ENCODE results near the gene AGL. TPM values are rescaled to one million over a fixed set of nuclear protein-coding genes. Genes with fewer than 3 reads are reported as not detected.
A peak's percentile ranks its signal among the peaks of the same experiment; 100 is the strongest.
"Not testable (repeated sequence)": the region's sequence is repeated elsewhere in the genome, so short reads cannot be mapped to it uniquely, and the experiment has no call there.

AGL gene
- polyA plus RNA-seq, 2 of the 4 experiments (the other 2 are of a cell fraction): 5.5 to 7.4 TPM

DNA sequence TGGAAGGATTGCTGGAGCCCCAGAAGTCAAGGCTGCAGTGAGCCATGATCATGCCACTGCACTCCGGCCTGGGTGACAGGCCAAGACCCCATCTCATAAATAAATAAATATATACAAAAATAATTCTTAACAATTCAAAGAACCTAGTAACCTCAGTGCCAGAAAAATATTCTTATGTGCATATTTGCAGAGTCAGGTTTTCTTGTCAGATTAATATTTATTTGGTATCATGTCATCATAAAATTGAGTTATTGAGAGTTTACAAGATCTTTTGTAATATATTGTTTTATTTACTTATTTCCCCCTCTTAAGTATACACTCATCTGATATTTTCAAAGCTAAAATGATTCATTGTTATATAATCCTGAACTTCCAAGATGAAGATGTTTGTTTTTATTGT lies 24.5 kb upstream of the AGL start:
- Histone ChIP-seq H3K9me3 (no peaks in the 10 kb centered on the region), H3K4me2 (no peak overlapping the region), H3K4me3 (no peak overlapping the region), H3K4me1 (no peaks in the 10 kb centered on the region), H3K27ac (no peak overlapping the region)
- ATAC-seq: no peak
- 65% methylated on average over 1 of the region's 1 CpG for WGBS (ENCODE audit: missing lambda C conversion rate)
- TF ChIP-seq NR3C1 (IDR thresholded peaks at IDR 0.05): no peak
- no peak for TF ChIP-seq EP300 (IDR thresholded peaks at IDR 0.05)
- TF ChIP-seq, protein P1, sequence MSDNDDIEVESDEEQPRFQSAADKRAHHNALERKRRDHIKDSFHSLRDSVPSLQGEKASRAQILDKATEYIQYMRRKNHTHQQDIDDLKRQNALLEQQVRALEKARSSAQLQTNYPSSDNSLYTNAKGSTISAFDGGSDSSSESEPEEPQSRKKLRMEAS (IDR thresholded peaks at IDR 0.05): no peak
- TF ChIP-seq HEYL (CRISPR knock-in tag; IDR thresholded peaks at IDR 0.05): no peak
- no peak for TF ChIP-seq FOXS1 (CRISPR knock-in tag; IDR thresholded peaks at IDR 0.05)
- no peak for TF ChIP-seq MAFK (IDR thresholded peaks at IDR 0.05; ENCODE audit: partially characterized antibody)
- TF ChIP-seq TFCP2L1 (CRISPR knock-in tag; IDR thresholded peaks at IDR 0.05): no peak
- TF ChIP-seq MAZ (IDR thresholded peaks at IDR 0.05; ENCODE audit: borderline replicate concordance, low read depth, low read length): no peak
- no peak for TF ChIP-seq ZNF302 (CRISPR knock-in tag; IDR thresholded peaks at IDR 0.05)
- ChIA-PET POLR2A (no interaction called here), CTCF (no interaction called here)
- no peak for DNase-seq (ENCODE audit: low read depth in 1 of 2, low spot score in 1 of 2)
- FAIRE-seq: no peak

DNA sequence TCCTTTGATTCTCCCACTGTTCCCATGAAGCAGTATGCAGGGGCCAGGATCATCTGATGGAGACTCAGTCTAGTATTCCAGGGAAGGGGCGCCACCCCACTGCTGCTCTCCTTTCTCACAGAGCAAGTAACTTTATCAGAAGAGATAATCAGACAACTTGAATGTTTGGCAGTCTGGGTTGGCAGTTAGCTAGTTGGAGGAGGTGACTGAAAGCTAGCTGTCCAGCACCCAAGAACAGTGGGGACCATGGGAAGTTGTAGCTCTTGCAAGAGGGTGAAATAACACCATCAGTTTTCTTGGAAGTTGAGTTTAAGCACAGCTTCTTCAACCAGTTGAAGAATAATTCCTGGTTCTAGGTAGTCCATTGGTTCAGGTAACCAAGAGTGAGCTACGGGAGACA lies 22.2 kb upstream of the AGL start:
- Histone ChIP-seq H3K4me1 (no peaks in the 10 kb centered on the region), H3K4me2 (no peak overlapping the region), H3K27ac (no peak overlapping the region), H3K4me3 (no peak overlapping the region), H3K9me3 (peaks cover 4% of the 10 kb centered on the region; the same call in 1 of the 3 replicates)
- CTCF ChIA-PET: interaction anchor here (0.7 to 1.5 kb wide), 4 partner anchors 20 to 628 kb away, joined by 3 to 4 read pairs (median 3); no protein-coding TSS in a partner anchor
- DNase-seq (ENCODE audit: low read depth in 1 of 2, low spot score in 1 of 2): no peak
- 48% methylated on average over 2 of the region's 2 CpGs for WGBS (ENCODE audit: missing lambda C conversion rate)
- TF ChIP-seq PHF8 (IDR thresholded peaks at IDR 0.05; ENCODE audit: borderline replicate concordance, low read depth) (no peak), HDAC2 (IDR thresholded peaks at IDR 0.05) (no peak), HOXA7 (CRISPR knock-in tag; IDR thresholded peaks at IDR 0.05) (no peak), FOSL2 (IDR thresholded peaks at IDR 0.05) (no peak), FOSL2 (CRISPR knock-in tag; IDR thresholded peaks at IDR 0.05) (no peak), JUNB (IDR thresholded peaks at IDR 0.05) (no peak)
- TF ChIP-seq, protein P2, sequence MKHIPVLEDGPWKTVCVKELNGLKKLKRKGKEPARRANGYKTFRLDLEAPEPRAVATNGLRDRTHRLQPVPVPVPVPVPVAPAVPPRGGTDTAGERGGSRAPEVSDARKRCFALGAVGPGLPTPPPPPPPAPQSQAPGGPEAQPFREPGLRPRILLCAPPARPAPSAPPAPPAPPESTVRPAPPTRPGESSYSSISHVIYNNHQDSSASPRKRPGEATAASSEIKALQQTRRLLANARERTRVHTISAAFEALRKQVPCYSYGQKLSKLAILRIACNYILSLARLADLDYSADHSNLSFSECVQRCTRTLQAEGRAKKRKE (CRISPR knock-in tag; IDR thresholded peaks at IDR 0.05; ENCODE audit: low read depth): no peak
- no peak for FAIRE-seq
- no peak for ATAC-seq
- POLR2A ChIA-PET: no interaction called here

DNA sequence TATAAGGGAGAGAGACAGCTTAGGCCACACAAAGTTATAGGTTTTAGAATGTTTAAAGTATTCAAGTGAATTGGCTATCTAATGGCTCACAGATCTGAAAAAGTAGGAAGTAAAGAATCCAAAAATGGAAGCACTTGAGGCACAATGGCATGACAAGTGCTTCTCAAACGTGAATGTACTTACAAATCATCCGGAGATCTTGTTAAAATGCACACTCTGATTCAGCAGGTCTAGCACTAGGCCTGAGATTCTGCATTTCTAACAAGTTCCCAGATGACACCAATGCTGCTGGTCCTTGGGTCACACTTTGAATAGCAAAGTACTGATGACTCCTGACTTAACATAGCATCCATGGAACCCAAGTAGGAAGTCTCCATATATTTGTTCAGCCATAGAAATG lies 20.9 kb upstream of the AGL start:
- no peak for DNase-seq (ENCODE audit: low read depth in 1 of 2, low spot score in 1 of 2)
- POLR2A ChIA-PET: no interaction called here
- no peak for ATAC-seq
- peaks cover 4% of the 10 kb centered on the region; the same call in 1 of the 3 replicates for H3K9me3 ChIP-seq
- H3K4me2 ChIP-seq: no peak overlapping the region
- TF ChIP-seq POLR2A (IDR thresholded peaks at IDR 0.05; ENCODE audit: low read length): no peak
- no peak for FAIRE-seq
- H3K4me3 ChIP-seq: no peak overlapping the region
- CTCF ChIA-PET: no interaction called here
- no peaks in the 10 kb centered on the region for H3K4me1 ChIP-seq
- H3K27ac ChIP-seq: no peak overlapping the region
- WGBS (ENCODE audit: missing lambda C conversion rate): 51% methylated on average over 2 of the region's 2 CpGs

DNA sequence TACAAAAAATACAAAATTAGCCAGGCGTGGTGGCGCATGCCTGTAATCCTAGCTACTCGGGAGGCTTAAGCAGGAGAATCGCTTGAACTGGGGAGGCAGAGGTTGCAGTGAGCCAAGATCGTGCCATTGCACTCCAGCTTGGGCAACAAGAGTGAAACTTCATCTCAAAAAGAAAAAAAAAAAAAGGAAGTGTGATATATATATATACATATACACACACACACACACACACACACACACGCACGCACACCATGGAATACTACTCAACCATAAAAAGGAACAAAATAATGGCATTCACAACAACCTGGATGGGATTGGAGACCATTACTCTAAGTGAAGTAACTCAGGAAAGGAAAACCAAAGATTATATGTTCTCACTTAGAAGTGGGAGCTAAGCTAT lies 16.2 kb upstream of the AGL start:
- H3K4me1 ChIP-seq; H3K4me3 ChIP-seq; H3K27ac ChIP-seq; POLR2A ChIA-PET; ATAC-seq; FAIRE-seq; H3K9me3 ChIP-seq; DNase-seq (ENCODE audit: low read depth in 1 of 2, low spot score in 1 of 2); H3K4me2 ChIP-seq: not testable (repeated sequence)
- CTCF ChIA-PET: interaction anchor here (0.6 kb wide), 1 partner anchor 622 kb away, joined by 4 read pairs; no protein-coding TSS in a partner anchor
- WGBS (ENCODE audit: missing lambda C conversion rate): 82% methylated on average over 6 of the region's 7 CpGs

DNA sequence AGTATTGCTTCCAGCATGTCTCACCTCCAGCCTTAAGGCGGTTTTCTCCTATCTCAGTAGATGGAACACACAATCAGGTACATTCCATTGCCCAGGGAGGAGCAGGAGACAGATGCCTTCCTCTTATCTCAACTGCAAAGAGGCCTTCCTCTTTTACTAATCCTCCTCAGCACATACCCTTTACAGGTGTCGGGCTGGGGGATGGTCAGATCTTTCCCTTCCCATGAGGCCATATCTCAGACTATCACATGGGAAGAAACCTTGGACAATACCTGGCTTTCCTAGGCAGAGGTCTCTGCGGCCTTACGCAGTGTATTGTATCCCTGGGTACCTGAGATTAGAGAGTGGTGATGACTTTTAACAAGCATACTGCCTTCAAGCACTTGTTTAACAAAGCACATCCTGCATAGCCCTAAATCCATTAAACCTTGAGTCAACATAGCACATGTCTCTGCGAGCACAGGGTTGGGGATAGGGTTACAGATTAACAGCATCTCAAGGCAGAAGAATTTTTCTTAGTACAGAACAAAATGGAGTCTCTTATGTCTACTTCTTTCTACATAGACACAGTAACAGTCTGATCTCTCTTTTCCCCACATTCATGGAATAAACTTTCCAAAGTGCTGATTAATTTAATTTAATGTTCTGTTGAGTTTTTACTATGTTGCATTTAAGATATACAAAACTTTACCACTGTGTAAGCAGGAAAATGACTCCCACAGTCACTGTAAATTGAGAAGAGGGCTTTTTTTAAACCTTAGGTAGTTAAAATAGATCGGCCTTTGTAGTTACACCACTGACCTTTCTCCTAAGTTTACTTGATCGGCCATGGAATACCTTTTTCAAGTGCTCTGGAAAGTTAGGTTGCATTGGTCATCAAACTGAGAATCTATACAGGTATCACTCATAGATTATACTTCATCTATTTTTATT lies 13.7 kb upstream of the AGL start:
- H3K9me3 ChIP-seq; FAIRE-seq; POLR2A ChIA-PET; H3K27ac ChIP-seq; ATAC-seq; H3K4me3 ChIP-seq; H3K4me1 ChIP-seq; DNase-seq (ENCODE audit: low read depth in 1 of 2, low spot score in 1 of 2); CTCF ChIA-PET: not testable (repeated sequence)
- 52% methylated on average over 7 of the region's 7 CpGs for WGBS (ENCODE audit: missing lambda C conversion rate)
- H3K4me2 ChIP-seq: peak overlapping the region; percentile 30; the same call in 1 of the 3 replicates

DNA sequence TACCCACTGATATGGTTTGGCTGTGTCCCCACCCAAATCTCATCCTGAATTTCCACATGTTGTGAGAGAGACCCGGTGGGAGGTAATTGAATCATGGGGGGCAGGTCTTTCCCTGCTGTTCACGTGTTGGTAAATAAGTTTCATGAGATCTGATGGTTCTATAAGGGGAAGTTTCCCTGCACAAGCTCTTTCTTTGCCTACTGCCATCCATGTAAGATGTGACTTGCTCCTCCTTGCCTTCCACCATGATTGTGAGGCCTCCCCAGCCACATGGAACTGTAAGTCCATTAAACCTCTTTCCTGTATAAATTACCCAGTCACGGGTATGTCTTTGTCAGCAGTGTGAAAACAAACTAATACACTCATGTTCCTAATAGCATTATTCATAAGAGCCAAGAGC lies 9.8 kb upstream of the AGL start:
- ATAC-seq; H3K4me3 ChIP-seq; H3K27ac ChIP-seq; H3K4me2 ChIP-seq; H3K9me3 ChIP-seq; POLR2A ChIA-PET; FAIRE-seq; CTCF ChIA-PET; H3K4me1 ChIP-seq; DNase-seq (ENCODE audit: low read depth in 1 of 2, low spot score in 1 of 2): not testable (repeated sequence)
- 20% methylated on average over 3 of the region's 3 CpGs for WGBS (ENCODE audit: missing lambda C conversion rate)
